Adipose tissue (tissue), 3 donors: ENCODE data around the gene ADISSP. TPM values are rescaled to one million over a fixed set of nuclear protein-coding genes. Genes with fewer than 3 reads are reported as not detected.

Source experiments
- H3K27ac ChIP-seq: one replicate; pipeline ENCODE4 v1.5.1; 2013; ENCODE audit warnings: low read depth, low read length
- WGBS, 3 donors: extraction: QIAGEN DNeasy Blood & Tissue Kit; methylation state at CpG; one replicate each; pipeline ENCODE4 v1.1.7; 2013; 5-methylcytosine and 5-hydroxymethylcytosine counted together
- polyA plus RNA-seq, 3 donors: library from polyadenylated mRNA; stranded (reverse); fragments of 200-250 nt; gene quantifications; one replicate each; pipeline ENCODE4 v1.2.3, GENCODE V29; 2013
- donor health status: healthy with polysubstance abuse.
- donor health status: Bipolar disorder and iron deficiency.
- donor health status: healthy.

Gene ADISSP
- polyA plus RNA-seq, 3 donors: 21.8 to 99.9 (median 75.1) TPM

GRCh38 chr20:3731944-3732326, 35.6 kb downstream of the ADISSP start:
- WGBS, 3 donors: 68 to 75% (median 73%) methylated on average over 13 to 16 of the region's 16 CpGs
- no peak overlapping the region for H3K27ac ChIP-seq

- no peak overlapping the region for H3K27ac ChIP-seq
- WGBS, 3 donors: 79 to 86% (median 83%) methylated on average over 12 of the region's 12 CpGs
Observed at GRCh38 chr20:3730803-3731672, 36.5 kb downstream of the ADISSP start.

GRCh38 chr20:3729811-3730540, 37.6 kb downstream of the ADISSP start:
- H3K27ac ChIP-seq: no peak overlapping the region
- WGBS, 3 donors: 58 to 79% (median 59%) methylated on average over 8 of the region's 8 CpGs

- 77 to 97% (median 97%) methylated on average over 6 of the region's 6 CpGs for WGBS, 3 donors
- H3K27ac ChIP-seq: no peak overlapping the region
Observed at GRCh38 chr20:3729378-3729777, 38.2 kb downstream of the ADISSP start.

- 77 to 86% (median 80%) methylated on average over 3 of the region's 3 CpGs for WGBS, 3 donors
Observed at GRCh38 chr20:3728876-3729275, 38.7 kb downstream of the ADISSP start.

GRCh38 chr20:3728354-3728753, 39.2 kb downstream of the ADISSP start:
- WGBS, 3 donors: 76 to 86% (median 82%) methylated on average over 5 of the region's 5 CpGs

More at GRCh38 chr20:3728876-3729275, 38.7 kb downstream of the ADISSP start:
- H3K27ac ChIP-seq: no peak overlapping the region

GRCh38 chr20:3727401-3728021, 40.0 kb downstream of the ADISSP start:
- WGBS, 3 donors: 34 to 36% (median 35%) methylated on average over 11 of the region's 11 CpGs
- no peak overlapping the region for H3K27ac ChIP-seq

More at GRCh38 chr20:3728354-3728753, 39.2 kb downstream of the ADISSP start:
- no peak overlapping the region for H3K27ac ChIP-seq

GRCh38 chr20:3724356-3724755, 43.2 kb downstream of the ADISSP start:
- WGBS, 3 donors: 66 to 71% (median 68%) methylated on average over 4 of the region's 4 CpGs
- H3K27ac ChIP-seq: no peak overlapping the region

- WGBS, 3 donors: 84 to 97% (median 96%) methylated on average over 8 of the region's 8 CpGs
Observed at GRCh38 chr20:3723284-3723683, 44.3 kb downstream of the ADISSP start.

GRCh38 chr20:3721912-3722311, 45.6 kb downstream of the ADISSP start:
- 78 to 91% (median 80%) methylated on average over 4 of the region's 4 CpGs for whole genome bisulfite sequencing, 3 donors
- H3K27ac ChIP-seq: no peak overlapping the region

More at GRCh38 chr20:3723284-3723683, 44.3 kb downstream of the ADISSP start:
- no peak overlapping the region for H3K27ac ChIP-seq

- WGBS, 3 donors: 47 to 65% (median 59%) methylated on average over 6 of the region's 6 CpGs
- no peak overlapping the region for H3K27ac ChIP-seq
Observed at GRCh38 chr20:3720626-3721025, 46.9 kb downstream of the ADISSP start.

GRCh38 chr20:3720068-3720467, 47.5 kb downstream of the ADISSP start:
- 74 to 93% (median 90%) methylated on average over 2 of the region's 2 CpGs for WGBS, 3 donors
- H3K27ac ChIP-seq: no peak overlapping the region

- no peak overlapping the region for H3K27ac ChIP-seq
- 83 to 90% (median 89%) methylated on average over 4 of the region's 4 CpGs for WGBS, 3 donors
Observed at GRCh38 chr20:3719046-3719445, 48.5 kb downstream of the ADISSP start.

- 80 to 84% (median 82%) methylated on average over 4 of the region's 4 CpGs for WGBS, 3 donors
- H3K27ac ChIP-seq: no peak overlapping the region
Observed at GRCh38 chr20:3716195-3716834, 51.2 kb downstream of the ADISSP start.

- no peak overlapping the region for H3K27ac ChIP-seq
- 54 to 82% (median 55%) methylated on average over 4 of the region's 4 CpGs for WGBS, 3 donors
Observed at GRCh38 chr20:3714092-3714491, 53.5 kb downstream of the ADISSP start.

- WGBS, 3 donors: 62 to 71% (median 68%) methylated on average over 10 to 15 of the region's 15 CpGs
- no peak within 1 kb of the TSS for H3K27ac ChIP-seq
Observed at GRCh38 chr20:3712279-3712873, 55.2 kb downstream of the ADISSP start, which contains the start of gene SIGLEC1. Gene SIGLEC1, minus strand, starts transcription at chr20:3712600. Its CDS starts 5,472 bp downstream, at chr20:3707128.

- 66 to 74% (median 68%) methylated on average over 4 of the region's 4 CpGs for WGBS, 3 donors
- no peak overlapping the region for H3K27ac ChIP-seq
Observed at GRCh38 chr20:3711484-3711941, 56.0 kb downstream of the ADISSP start.
